Mucosa of stomach (tissue), 1 donor: ENCODE data around the gene DNAJC5G.
"Not testable (repeated sequence)": the region's sequence is repeated elsewhere in the genome, so short reads cannot be mapped to it uniquely, and the experiment has no call there.

Experiments used
- H3K27me3 ChIP-seq: one replicate; pipeline ENCODE4 v1.7.0; 2013; ENCODE audit warnings: mild to moderate bottlenecking, low read length; ENCODE audit not compliant: control insufficient read depth, insufficient read depth
- H3K36me3 ChIP-seq: one replicate; pipeline ENCODE4 v1.7.0; 2013; ENCODE audit warnings: low read length; ENCODE audit not compliant: control insufficient read depth, insufficient read depth
- H3K4me1 ChIP-seq: one replicate; pipeline ENCODE4 v1.7.0; 2013; ENCODE audit warnings: mild to moderate bottlenecking, low read length; ENCODE audit not compliant: control insufficient read depth, insufficient read depth
- H3K4me3 ChIP-seq: one replicate; pipeline ENCODE4 v1.7.0; 2013; ENCODE audit warnings: low read length
- H3K9ac ChIP-seq: one replicate; pipeline ENCODE4 v1.7.0; 2013; ENCODE audit warnings: mild to moderate bottlenecking, low read length, moderate library complexity
- H3K9me3 ChIP-seq: one replicate; pipeline ENCODE4 v1.7.0; 2013; ENCODE audit warnings: mild to moderate bottlenecking, low read length, moderate library complexity; ENCODE audit not compliant: control insufficient read depth
- donor health status: Pancreatic carcinoma.

The DNAJC5G gene

DNA sequence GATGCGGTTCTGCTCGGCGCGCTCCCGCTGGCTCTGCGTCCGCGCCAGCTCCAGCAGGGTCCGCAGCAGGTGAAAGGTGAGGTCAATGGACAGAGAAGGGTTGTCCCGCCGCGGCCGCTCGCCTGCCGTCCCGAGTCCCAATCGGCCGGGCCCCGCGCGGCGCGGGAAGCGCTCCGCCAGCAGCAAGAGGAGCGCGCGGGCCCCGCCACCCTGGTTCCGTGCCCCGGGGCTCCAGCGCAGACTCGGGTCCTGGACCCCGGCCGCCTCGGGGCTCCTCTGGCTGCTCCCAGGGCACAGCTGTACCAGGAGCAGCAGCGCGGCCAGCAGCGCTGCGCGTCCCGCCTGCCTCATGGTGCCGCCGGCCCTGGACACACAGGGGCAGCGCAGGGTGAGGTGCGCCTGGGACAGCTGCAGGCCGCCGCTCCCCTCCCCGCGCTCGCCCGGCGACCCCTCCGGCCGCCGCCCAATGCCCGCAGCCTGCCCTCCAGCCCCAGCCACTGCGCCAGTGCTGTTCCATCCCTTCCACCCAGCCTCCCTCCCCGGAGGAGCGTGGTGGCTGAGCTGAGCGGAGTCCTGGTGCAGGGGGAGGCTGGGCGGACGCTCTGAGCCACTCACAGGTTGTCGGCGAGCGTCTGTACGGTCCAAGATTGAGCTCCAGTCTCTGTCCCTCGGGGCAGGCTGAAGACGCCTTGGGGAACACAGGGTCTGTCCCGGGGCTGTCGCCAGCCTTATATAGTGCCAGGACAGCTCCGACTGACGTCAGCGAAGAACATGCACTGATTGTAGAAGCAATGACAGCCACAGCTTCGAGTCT is 32.5 kb downstream of the DNAJC5G start:
- Histone ChIP-seq H3K27me3 (peaks cover 43% of the 10 kb centered on the region), H3K36me3 (no peaks in the 10 kb centered on the region), H3K4me1 (peaks cover 21% of the 10 kb centered on the region), H3K9ac (no peak overlapping the region), H3K4me3 (no peak overlapping the region), H3K9me3 (no peaks in the 10 kb centered on the region)

GRCh38 chr2:27308359-27308881 is 33.2 kb downstream of the DNAJC5G start, which contains the start of gene UCN:
UCN (minus strand) TSS chr2:27308445; CDS start chr2:27307895, 550 bp downstream.
- H3K9ac ChIP-seq = no peak within 1 kb of the TSS
- H3K36me3 ChIP-seq = no peaks in the 10 kb centered on the region
- no peaks in the 10 kb centered on the region for H3K9me3 ChIP-seq
- H3K4me1 ChIP-seq = peaks cover 21% of the 10 kb centered on the region
- H3K4me3 ChIP-seq = no peak within 1 kb of the TSS
- H3K27me3 ChIP-seq = peaks cover 43% of the 10 kb centered on the region

GRCh38 chr2:27309651-27310050 is 34.4 kb downstream of the DNAJC5G start:
- Histone ChIP-seq H3K4me3 (no peak overlapping the region), H3K27me3 (peaks cover 42% of the 10 kb centered on the region), H3K9me3 (no peaks in the 10 kb centered on the region), H3K4me1 (peaks cover 21% of the 10 kb centered on the region), H3K36me3 (no peaks in the 10 kb centered on the region), H3K9ac (no peak overlapping the region)

DNA sequence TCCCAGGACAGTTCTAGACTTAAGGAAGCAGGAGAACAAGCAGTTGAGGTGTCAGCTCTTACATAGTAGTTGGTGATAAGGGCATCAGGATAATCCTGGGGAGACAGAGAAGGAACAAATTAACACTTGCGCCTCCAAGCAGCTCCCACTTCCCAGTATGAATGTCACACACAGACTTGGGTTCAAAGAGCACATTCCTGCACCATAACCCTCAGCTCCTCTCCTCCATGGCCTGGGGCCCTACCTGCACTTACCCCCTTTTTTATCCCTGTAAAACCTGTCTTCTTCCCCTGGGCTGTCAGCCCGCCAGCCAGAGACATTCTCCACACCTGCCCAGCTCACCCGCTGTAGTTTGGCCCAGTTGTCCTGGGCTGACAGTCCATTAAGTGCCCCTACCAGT is 36.9 kb downstream of the DNAJC5G start:
- H3K27me3 ChIP-seq = peaks cover 18% of the 10 kb centered on the region
- H3K4me3 ChIP-seq = no peak overlapping the region
- no peaks in the 10 kb centered on the region for H3K36me3 ChIP-seq
- H3K9me3 ChIP-seq = no peaks in the 10 kb centered on the region
- H3K9ac ChIP-seq = no peak overlapping the region
- H3K4me1 ChIP-seq = peaks cover 7% of the 10 kb centered on the region

- Histone ChIP-seq H3K9me3 (no peaks in the 10 kb centered on the region), H3K4me1 (no peaks in the 10 kb centered on the region), H3K4me3 (no peak overlapping the region), H3K27me3 (no peaks in the 10 kb centered on the region), H3K36me3 (no peaks in the 10 kb centered on the region), H3K9ac (no peak overlapping the region)
Observed at GRCh38 chr2:27313882-27314645, 38.8 kb downstream of the DNAJC5G start.

- Histone ChIP-seq H3K36me3 (no peaks in the 10 kb centered on the region), H3K9me3 (no peaks in the 10 kb centered on the region), H3K27me3 (no peaks in the 10 kb centered on the region), H3K4me1 (no peaks in the 10 kb centered on the region), H3K4me3 (no peak overlapping the region), H3K9ac (no peak overlapping the region)
Observed at GRCh38 chr2:27314709-27315108, 39.5 kb downstream of the DNAJC5G start.

GRCh38 chr2:27315122-27315521 is 39.9 kb downstream of the DNAJC5G start:
- H3K36me3 ChIP-seq = no peaks in the 10 kb centered on the region
- no peaks in the 10 kb centered on the region for H3K4me1 ChIP-seq
- H3K9ac ChIP-seq = no peak overlapping the region
- H3K9me3 ChIP-seq = no peaks in the 10 kb centered on the region
- H3K27me3 ChIP-seq = no peaks in the 10 kb centered on the region
- no peak overlapping the region for H3K4me3 ChIP-seq

- H3K27me3 ChIP-seq = no peaks in the 10 kb centered on the region
- no peaks in the 10 kb centered on the region for H3K36me3 ChIP-seq
- no peaks in the 10 kb centered on the region for H3K9me3 ChIP-seq
- peaks cover 12% of the 10 kb centered on the region for H3K4me1 ChIP-seq
- H3K4me3 ChIP-seq = no peak overlapping the region
- no peak overlapping the region for H3K9ac ChIP-seq
Observed at GRCh38 chr2:27316655-27317412, 41.6 kb downstream of the DNAJC5G start.

- H3K4me1 ChIP-seq = peaks cover 27% of the 10 kb centered on the region
- not testable (repeated sequence) for H3K4me3 ChIP-seq
Observed at GRCh38 chr2:27319839-27320238, 44.6 kb downstream of the DNAJC5G start.

DNA sequence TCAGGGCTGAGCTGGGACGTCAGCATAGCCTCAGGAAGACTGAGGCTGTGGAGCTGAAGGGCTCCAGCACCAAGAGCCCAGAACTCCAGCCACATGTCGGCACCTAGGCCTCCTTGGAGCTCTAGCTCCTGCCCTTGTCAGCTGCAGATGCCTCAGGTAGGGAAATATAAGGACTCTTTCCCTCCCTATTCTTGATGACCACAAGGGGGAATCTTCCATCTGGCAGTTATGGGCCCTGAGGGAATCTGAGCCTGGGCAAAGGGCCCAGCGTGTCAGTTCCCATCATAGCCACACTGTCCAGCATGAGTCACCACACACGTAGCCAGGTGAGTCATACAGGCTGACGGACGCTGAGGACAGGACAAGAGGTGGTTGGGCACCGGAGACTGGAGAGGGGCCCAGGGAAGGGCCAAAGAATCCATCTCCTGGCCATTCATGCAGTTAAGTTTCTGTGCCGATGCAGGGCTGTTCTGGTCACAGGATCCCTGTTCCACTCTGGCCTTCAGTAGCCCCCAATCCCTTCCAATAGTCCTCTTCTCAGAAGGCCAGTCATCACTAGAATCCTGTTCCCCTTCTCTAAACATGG is 45.8 kb downstream of the DNAJC5G start:
- H3K9ac ChIP-seq = no peak overlapping the region
- no peaks in the 10 kb centered on the region for H3K9me3 ChIP-seq
- H3K4me3 ChIP-seq = no peak overlapping the region
- H3K4me1 ChIP-seq = peaks cover 27% of the 10 kb centered on the region
- H3K27me3 ChIP-seq = no peaks in the 10 kb centered on the region
- no peaks in the 10 kb centered on the region for H3K36me3 ChIP-seq

More at GRCh38 chr2:27319839-27320238, 44.6 kb downstream of the DNAJC5G start:
- H3K27me3 ChIP-seq, H3K9ac ChIP-seq, H3K9me3 ChIP-seq, H3K36me3 ChIP-seq: not testable (repeated sequence)

GRCh38 chr2:27322301-27322765 is 47.1 kb downstream of the DNAJC5G start:
- H3K9ac ChIP-seq = peak overlapping the region; percentile 98
- no peaks in the 10 kb centered on the region for H3K27me3 ChIP-seq
- no peaks in the 10 kb centered on the region for H3K36me3 ChIP-seq
- peaks cover 27% of the 10 kb centered on the region for H3K4me1 ChIP-seq
- H3K9me3 ChIP-seq = no peaks in the 10 kb centered on the region
- peak overlapping the region; percentile 97 for H3K4me3 ChIP-seq
